ENCODE results near the gene EYS.
"Not testable (repeated sequence)": the region's sequence is repeated elsewhere in the genome, so short reads cannot be mapped to it uniquely, and the experiment has no call there.

EYS gene

DNA sequence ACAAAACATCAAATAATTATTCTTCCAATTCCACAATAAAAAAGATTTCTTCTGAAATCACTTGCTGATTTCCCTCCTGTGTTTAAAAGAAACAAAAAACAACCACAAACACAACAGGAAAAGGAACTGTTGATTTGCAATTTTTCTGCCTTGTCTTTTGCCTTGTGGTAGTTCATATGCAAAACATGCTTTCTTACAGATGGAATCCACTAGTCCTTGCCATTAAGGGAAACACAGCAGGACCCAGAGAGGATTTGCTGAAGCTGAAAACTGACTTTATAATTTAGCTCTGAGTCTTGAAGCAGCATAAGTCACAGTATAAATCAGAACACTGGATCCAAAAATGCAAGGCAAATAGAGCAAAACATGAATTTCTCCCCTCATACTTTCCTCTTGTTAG is 1742.7 kb downstream of the EYS start:
- peak overlapping the region; percentile 77 for H2AFZ ChIP-seq (ENCODE audit: low read depth, low read length)
- peaks cover 15% of the 10 kb centered on the region for H3K4me1 ChIP-seq (ENCODE audit: insufficient read depth, low read length)
- H3K36me3 ChIP-seq (ENCODE audit: insufficient read depth, low read length): no peaks in the 10 kb centered on the region
- no peaks in the 10 kb centered on the region for H3K9me3 ChIP-seq (ENCODE audit: low read length)
- no peak overlapping the region for H3K4me3 ChIP-seq (ENCODE audit: low read length)
- no peaks in the 10 kb centered on the region for H3K27me3 ChIP-seq (ENCODE audit: insufficient read depth, low read length)

DNA sequence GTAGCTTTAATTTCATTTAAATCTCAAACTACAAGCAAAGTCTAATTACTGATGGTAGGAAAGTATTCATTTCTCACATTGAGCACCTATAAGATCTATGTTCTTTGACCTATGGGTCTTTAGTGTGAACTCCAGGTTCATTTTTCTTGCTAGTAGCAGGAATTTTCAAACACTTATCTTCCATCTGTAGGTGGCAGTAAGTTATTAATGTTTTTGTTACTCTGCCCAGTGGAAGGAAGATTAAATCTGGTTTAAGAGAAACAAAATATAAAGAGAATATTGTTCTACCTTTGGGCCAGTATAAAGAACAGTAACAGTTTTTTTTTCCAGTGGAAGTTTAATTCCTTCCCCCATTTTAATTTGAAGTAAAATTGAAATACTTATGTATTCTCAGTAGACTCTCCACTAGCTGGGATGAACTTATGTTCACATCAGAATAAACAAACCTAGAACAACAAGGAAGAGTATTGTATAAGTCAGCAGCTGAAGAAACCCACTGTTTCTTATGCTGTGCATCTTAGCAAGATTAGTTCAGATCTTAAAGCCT is 1743.2 kb downstream of the EYS start:
- H3K27me3 ChIP-seq (ENCODE audit: insufficient read depth, low read length): no peaks in the 10 kb centered on the region
- no peak overlapping the region for H3K4me3 ChIP-seq (ENCODE audit: low read length)
- H2AFZ ChIP-seq (ENCODE audit: low read depth, low read length): peak overlapping the region; percentile 77
- no peaks in the 10 kb centered on the region for H3K36me3 ChIP-seq (ENCODE audit: insufficient read depth, low read length)
- no peaks in the 10 kb centered on the region for H3K9me3 ChIP-seq (ENCODE audit: low read length)
- H3K4me1 ChIP-seq (ENCODE audit: insufficient read depth, low read length): peaks cover 15% of the 10 kb centered on the region

GRCh38 chr6:63953336-63954021 is 1753.5 kb downstream of the EYS start:
- H3K9me3 ChIP-seq (ENCODE audit: low read length); H3K27me3 ChIP-seq (ENCODE audit: insufficient read depth, low read length); H3K4me3 ChIP-seq (ENCODE audit: low read length); H3K4me1 ChIP-seq (ENCODE audit: insufficient read depth, low read length); H2AFZ ChIP-seq (ENCODE audit: low read depth, low read length); H3K36me3 ChIP-seq (ENCODE audit: insufficient read depth, low read length): not testable (repeated sequence)

GRCh38 chr6:63947792-63948529 is 1759.1 kb downstream of the EYS start:
- Histone ChIP-seq H2AFZ (ENCODE audit: low read depth, low read length) (peak overlapping the region; percentile 59), H3K4me1 (ENCODE audit: insufficient read depth, low read length) (peaks cover 23% of the 10 kb centered on the region), H3K27me3 (ENCODE audit: insufficient read depth, low read length) (no peaks in the 10 kb centered on the region), H3K9me3 (ENCODE audit: low read length) (no peaks in the 10 kb centered on the region), H3K36me3 (ENCODE audit: insufficient read depth, low read length) (no peaks in the 10 kb centered on the region), H3K4me3 (ENCODE audit: low read length) (peak overlapping the region; percentile 18)

DNA sequence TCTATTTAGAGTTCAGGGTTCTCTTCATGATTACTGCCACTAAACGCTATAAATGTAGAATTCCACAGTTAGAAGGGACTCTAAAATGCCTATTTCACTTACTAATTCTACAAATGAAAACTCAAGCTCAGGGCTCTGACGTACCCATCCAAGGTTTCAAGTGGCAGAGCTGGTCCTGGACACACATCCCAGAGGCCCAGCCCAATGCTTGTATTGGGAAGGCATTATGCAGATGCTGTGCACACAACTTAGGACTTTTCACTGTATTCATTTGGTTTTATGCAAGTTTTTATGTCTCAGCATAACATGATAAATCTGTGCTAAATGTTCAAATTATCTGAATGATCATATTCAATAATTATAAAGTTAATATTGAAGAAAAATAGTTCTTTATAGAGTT is 1761.0 kb downstream of the EYS start:
- Histone ChIP-seq H2AFZ (ENCODE audit: low read depth, low read length) (no peak overlapping the region), H3K9me3 (ENCODE audit: low read length) (no peaks in the 10 kb centered on the region), H3K27me3 (ENCODE audit: insufficient read depth, low read length) (no peaks in the 10 kb centered on the region), H3K4me1 (ENCODE audit: insufficient read depth, low read length) (peaks cover 25% of the 10 kb centered on the region), H3K4me3 (ENCODE audit: low read length) (no peak overlapping the region), H3K36me3 (ENCODE audit: insufficient read depth, low read length) (no peaks in the 10 kb centered on the region)

- Histone ChIP-seq H3K27me3 (ENCODE audit: insufficient read depth, low read length) (no peaks in the 10 kb centered on the region), H3K4me1 (ENCODE audit: insufficient read depth, low read length) (peaks cover 30% of the 10 kb centered on the region), H3K36me3 (ENCODE audit: insufficient read depth, low read length) (no peaks in the 10 kb centered on the region), H3K9me3 (ENCODE audit: low read length) (no peaks in the 10 kb centered on the region), H3K4me3 (ENCODE audit: low read length) (no peak overlapping the region), H2AFZ (ENCODE audit: low read depth, low read length) (no peak overlapping the region)
These were observed 1763.2 kb downstream of the EYS start for GRCh38 chr6:63943826-63944225.

GRCh38 chr6:63941747-63942470 is 1765.1 kb downstream of the EYS start:
- no peaks in the 10 kb centered on the region for H3K9me3 ChIP-seq (ENCODE audit: low read length)
- no peaks in the 10 kb centered on the region for H3K27me3 ChIP-seq (ENCODE audit: insufficient read depth, low read length)
- no peak overlapping the region for H2AFZ ChIP-seq (ENCODE audit: low read depth, low read length)
- no peak overlapping the region for H3K4me3 ChIP-seq (ENCODE audit: low read length)
- H3K4me1 ChIP-seq (ENCODE audit: insufficient read depth, low read length): peaks cover 19% of the 10 kb centered on the region
- H3K36me3 ChIP-seq (ENCODE audit: insufficient read depth, low read length): no peaks in the 10 kb centered on the region

- Histone ChIP-seq H3K4me3 (ENCODE audit: low read length) (no peak overlapping the region), H3K9me3 (ENCODE audit: low read length) (no peaks in the 10 kb centered on the region), H3K27me3 (ENCODE audit: insufficient read depth, low read length) (no peaks in the 10 kb centered on the region), H3K36me3 (ENCODE audit: insufficient read depth, low read length) (no peaks in the 10 kb centered on the region), H2AFZ (ENCODE audit: low read depth, low read length) (no peak overlapping the region), H3K4me1 (ENCODE audit: insufficient read depth, low read length) (peaks cover 19% of the 10 kb centered on the region)
These were observed 1767.0 kb downstream of the EYS start for GRCh38 chr6:63940056-63940455.

DNA sequence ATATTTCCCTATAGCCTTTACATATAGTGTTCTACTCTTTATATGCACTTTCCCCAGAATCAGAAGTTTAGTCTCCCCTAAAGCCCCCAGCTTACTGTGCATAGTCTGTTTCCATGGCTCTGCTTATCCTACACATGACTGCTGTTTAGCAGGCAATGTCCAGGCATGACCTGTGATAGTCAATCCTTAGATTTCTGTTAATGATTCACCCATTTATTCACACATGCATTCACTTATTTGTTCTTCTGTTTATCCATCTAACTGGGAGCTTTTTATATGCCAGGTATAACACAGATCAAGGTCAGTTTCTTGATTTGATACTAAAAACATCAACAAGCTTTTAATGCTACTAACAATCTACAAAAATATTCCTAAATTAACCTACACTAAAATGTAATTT is 1770.6 kb downstream of the EYS start:
- no peak overlapping the region for H2AFZ ChIP-seq (ENCODE audit: low read depth, low read length)
- H3K27me3 ChIP-seq (ENCODE audit: insufficient read depth, low read length): no peaks in the 10 kb centered on the region

GRCh38 chr6:63935732-63936131 is 1771.3 kb downstream of the EYS start:
- Histone ChIP-seq H3K4me1 (ENCODE audit: insufficient read depth, low read length) (peaks cover 8% of the 10 kb centered on the region), H3K36me3 (ENCODE audit: insufficient read depth, low read length) (no peaks in the 10 kb centered on the region), H3K27me3 (ENCODE audit: insufficient read depth, low read length) (no peaks in the 10 kb centered on the region), H2AFZ (ENCODE audit: low read depth, low read length) (no peak overlapping the region), H3K9me3 (ENCODE audit: low read length) (no peaks in the 10 kb centered on the region), H3K4me3 (ENCODE audit: low read length) (no peak overlapping the region)

More for the DNA sequence above, 1770.6 kb downstream of the EYS start:
- H3K36me3 ChIP-seq (ENCODE audit: insufficient read depth, low read length): no peaks in the 10 kb centered on the region
- H3K4me1 ChIP-seq (ENCODE audit: insufficient read depth, low read length): peaks cover 8% of the 10 kb centered on the region
- no peak overlapping the region for H3K4me3 ChIP-seq (ENCODE audit: low read length)
- no peaks in the 10 kb centered on the region for H3K9me3 ChIP-seq (ENCODE audit: low read length)

GRCh38 chr6:63933948-63934347 is 1773.1 kb downstream of the EYS start:
- H3K9me3 ChIP-seq (ENCODE audit: low read length); H3K27me3 ChIP-seq (ENCODE audit: insufficient read depth, low read length); H3K4me3 ChIP-seq (ENCODE audit: low read length); H2AFZ ChIP-seq (ENCODE audit: low read depth, low read length); H3K4me1 ChIP-seq (ENCODE audit: insufficient read depth, low read length); H3K36me3 ChIP-seq (ENCODE audit: insufficient read depth, low read length): not testable (repeated sequence)

- no peaks in the 10 kb centered on the region for H3K36me3 ChIP-seq (ENCODE audit: insufficient read depth, low read length)
- no peak overlapping the region for H3K4me3 ChIP-seq (ENCODE audit: low read length)
- H2AFZ ChIP-seq (ENCODE audit: low read depth, low read length): no peak overlapping the region
- H3K27me3 ChIP-seq (ENCODE audit: insufficient read depth, low read length): no peaks in the 10 kb centered on the region
- H3K9me3 ChIP-seq (ENCODE audit: low read length): no peaks in the 10 kb centered on the region
- peaks cover 10% of the 10 kb centered on the region for H3K4me1 ChIP-seq (ENCODE audit: insufficient read depth, low read length)
These were observed 1776.2 kb downstream of the EYS start for GRCh38 chr6:63930848-63931247.

- Histone ChIP-seq H3K4me1 (ENCODE audit: insufficient read depth, low read length) (peaks cover 10% of the 10 kb centered on the region), H3K4me3 (ENCODE audit: low read length) (no peak overlapping the region), H3K9me3 (ENCODE audit: low read length) (no peaks in the 10 kb centered on the region), H3K27me3 (ENCODE audit: insufficient read depth, low read length) (no peaks in the 10 kb centered on the region), H3K36me3 (ENCODE audit: insufficient read depth, low read length) (no peaks in the 10 kb centered on the region), H2AFZ (ENCODE audit: low read depth, low read length) (no peak overlapping the region)
These were observed 1777.9 kb downstream of the EYS start for GRCh38 chr6:63929111-63929510.
